Body of pancreas (tissue), 4 donors: Measurements from ENCODE around the gene MAPK10.

Experiments
- CTCF ChIP-seq, 7 experiments: fragments of 450-650 bp in 4 of 7; fragments of 200-600 bp in 3 of 7; sonication (generic) in 3 of 7; IDR thresholded peaks; one replicate each; pipeline ENCODE4 v1.5.1; 2016 to 2019; ENCODE audit warnings: antibody characterized with exemption in 7 of 7
- POLR2A ChIP-seq, 3 donors: fragments of 450-650 bp; IDR thresholded peaks; one replicate each; pipeline ENCODE4 v1.6.1; 2016; ENCODE audit warnings: antibody characterized with exemption in 3 of 3, mild to moderate bottlenecking in 2 of 3

- no peak for TF ChIP-seq CTCF (IDR thresholded peaks at IDR 0.05)
- TF ChIP-seq POLR2A (IDR thresholded peaks at IDR 0.05): no peak
These were observed 73.1 kb downstream of the MAPK10 start for GRCh38 chr4:86286726-86287125.
